Measurements from ENCODE around the gene ZCCHC7.

Gene ZCCHC7

GRCh38 chr9:37293664-37294524 is 173.5 kb downstream of the ZCCHC7 start:
- TF ChIP-seq CTCF (conservative IDR thresholded peaks at IDR 0.05) (no peak), ZFX (IDR thresholded peaks at IDR 0.05) (no peak)
- no peak overlapping the region for H3K27ac ChIP-seq

- TF ChIP-seq ZFX (IDR thresholded peaks at IDR 0.05) = no peak
- no peak for TF ChIP-seq CTCF (conservative IDR thresholded peaks at IDR 0.05)
- no peak overlapping the region for H3K27ac ChIP-seq
Measured at GRCh38 chr9:37295178-37295577, 174.8 kb downstream of the ZCCHC7 start.

- no peak overlapping the region for H3K27ac ChIP-seq
- TF ChIP-seq CTCF (conservative IDR thresholded peaks at IDR 0.05) (peak; percentile 64), ZFX (IDR thresholded peaks at IDR 0.05) (no peak)
Measured at GRCh38 chr9:37295796-37296195, 175.4 kb downstream of the ZCCHC7 start.

- TF ChIP-seq CTCF (conservative IDR thresholded peaks at IDR 0.05) (no peak), ZFX (IDR thresholded peaks at IDR 0.05) (no peak)
- H3K27ac ChIP-seq = no peak overlapping the region
Measured at GRCh38 chr9:37297592-37297991, 177.2 kb downstream of the ZCCHC7 start.

GRCh38 chr9:37300620-37301019 is 180.2 kb downstream of the ZCCHC7 start:
- no peak overlapping the region for H3K27ac ChIP-seq
- TF ChIP-seq CTCF (conservative IDR thresholded peaks at IDR 0.05) (no peak), ZFX (IDR thresholded peaks at IDR 0.05) (no peak)

GRCh38 chr9:37301042-37301853 is 180.9 kb downstream of the ZCCHC7 start:
- TF ChIP-seq ZFX (IDR thresholded peaks at IDR 0.05) = no peak
- TF ChIP-seq CTCF (conservative IDR thresholded peaks at IDR 0.05) = no peak
- no peak overlapping the region for H3K27ac ChIP-seq

GRCh38 chr9:37301854-37302172 is 181.4 kb downstream of the ZCCHC7 start:
- no peak for TF ChIP-seq ZFX (IDR thresholded peaks at IDR 0.05)
- TF ChIP-seq CTCF (conservative IDR thresholded peaks at IDR 0.05) = no peak

More at GRCh38 chr9:37301854-37302172, 181.4 kb downstream of the ZCCHC7 start:
- H3K27ac ChIP-seq = no peak overlapping the region

Data from C4-2B (cell line).